Measurements from ENCODE around the gene ARPC4. TPM values are rescaled to one million over a fixed set of nuclear protein-coding genes. Genes with fewer than 3 reads are reported as not detected.

The ARPC4 gene
- total RNA-seq, 1 donor from 2014 or later: 212 TPM

GRCh38 chr3:9855594-9855993, 62.7 kb downstream of the ARPC4 start:
- DNase-seq (ENCODE audit: low read depth): no peak

Other genes with a start within 250 kb of the ARPC4 start
- gene LHFPL4, start 239.3 kb upstream of the ARPC4 start, total RNA-seq: 0.05 TPM in 1 of 2 replicates, not detected in the other
- gene MTMR14, start 143.6 kb upstream of the ARPC4 start, total RNA-seq: 37.4 and 57.1 TPM in 2 replicates
- gene CPNE9, start 89.2 kb upstream of the ARPC4 start, total RNA-seq: not detected in 2 replicates
- gene BRPF1, start 61.3 kb upstream of the ARPC4 start, total RNA-seq: 15.5 and 23.6 TPM in 2 replicates
- gene OGG1, start 43.1 kb upstream of the ARPC4 start, total RNA-seq: 6.1 and 11.9 TPM in 2 replicates
- gene CAMK1, start 23.1 kb upstream of the ARPC4 start, total RNA-seq: 28.7 and 38.7 TPM in 2 replicates
- 55.2 and 57.5 TPM in 2 replicates for gene TADA3, start 609 bp upstream of the ARPC4 start, total RNA-seq
- gene TTLL3, start 17.2 kb downstream of the ARPC4 start, total RNA-seq: 10.4 and 33.6 TPM in 2 replicates
- 17.2 and 17.4 TPM in 2 replicates for gene RPUSD3, start 50.9 kb downstream of the ARPC4 start, total RNA-seq
- 0.10 TPM in 1 of 2 replicates, not detected in the other for gene CIDEC, start 87.2 kb downstream of the ARPC4 start, total RNA-seq
- 31.1 and 38.4 TPM in 2 replicates for gene JAGN1, start 97.5 kb downstream of the ARPC4 start, total RNA-seq
- 0.69 and 1.3 TPM in 2 replicates for gene IL17RE, start 109.8 kb downstream of the ARPC4 start, total RNA-seq
- 18.9 and 29.9 TPM in 2 replicates for gene IL17RC, start 124.0 kb downstream of the ARPC4 start, total RNA-seq
- gene CRELD1, start 140.8 kb downstream of the ARPC4 start, total RNA-seq: 35.9 and 74.2 TPM in 2 replicates
- gene PRRT3, start 159.3 kb downstream of the ARPC4 start, total RNA-seq: 1.0 and 3.0 TPM in 2 replicates
- 58.3 and 107 TPM in 2 replicates for gene EMC3, start 193.8 kb downstream of the ARPC4 start, total RNA-seq
- 7.3 and 16.7 TPM in 2 replicates for gene FANCD2, start 233.4 kb downstream of the ARPC4 start, total RNA-seq